Esophagus squamous epithelium (tissue), 5 donors: ENCODE results near the gene CENPT. TPM values are rescaled to one million over a fixed set of nuclear protein-coding genes. Genes with fewer than 3 reads are reported as not detected.
A peak's percentile ranks its signal among the peaks of the same experiment; 100 is the strongest.

Source experiments
- DNase-seq: peaks from one replicate; lab custom pipeline; 2025; lab: John Stamatoyannopoulos, UW
- H3K27ac ChIP-seq, 4 donors: fragments of 200-600 bp; sonication (generic); one replicate each; pipeline ENCODE4 v1.5.1; 2016 to 2019; ENCODE audit warnings: mild to moderate bottlenecking in 1 of 4
- H3K27me3 ChIP-seq, 4 donors: fragments of 200-600 bp; sonication (generic); 1 replicate in 3 of 4; 2 replicates in 1 of 4; pipeline versions ENCODE4 v1.5.1 to v1.6.0; 2017 to 2021; ENCODE audit warnings: antibody characterized with exemption in 1 of 4
- H3K36me3 ChIP-seq, 3 donors: fragments of 200-600 bp; sonication (generic); one replicate each; pipeline ENCODE4 v1.5.1; 2016 to 2019
- H3K4me1 ChIP-seq, 3 donors: fragments of 200-600 bp; sonication (generic); one replicate each; pipeline ENCODE4 v1.5.1; 2017 to 2019
- H3K4me3 ChIP-seq, 4 donors: fragments of 200-600 bp; sonication (generic); 1 replicate in 3 of 4; 2 replicates in 1 of 4; pipeline ENCODE4 v1.5.1; 2016 to 2019; ENCODE audit warnings: mild to moderate bottlenecking in 2 of 4, moderate library complexity in 1 of 4
- H3K9me3 ChIP-seq, 3 donors: fragments of 200-600 bp; sonication (generic); one replicate each; pipeline ENCODE4 v1.5.1; 2016 to 2019
- POLR2A ChIP-seq, 4 donors: fragments of 450-650 bp; IDR thresholded peaks; one replicate each; pipeline ENCODE4 v1.6.1; 2017; ENCODE audit warnings: antibody characterized with exemption in 4 of 4, mild to moderate bottlenecking in 4 of 4, moderate library complexity in 3 of 4
- whole genome bisulfite sequencing, 2 donors: methylation state at CpG; one replicate each; pipeline ENCODE4 v1.1.5; 2018; 5-methylcytosine and 5-hydroxymethylcytosine counted together
- intact Hi-C: fragments of 100-400 bp; cut with DNase I; formaldehyde crosslinking; loops from one replicate; pipeline ENCODE4 v1.15.0; 2022
- total RNA-seq, 4 donors: library from RNA; depleted of rRNA; stranded (reverse); fragments of >200 nt; gene quantifications; one replicate each; pipeline ENCODE4 v1.1.0, GENCODE V29; 2016
- TF ChIP-seq, protein P1 (sequence below), 6 experiments: fragments of 450-650 bp in 4 of 6; fragments of 200-600 bp in 2 of 6; sonication (generic) in 2 of 6; IDR thresholded peaks; one replicate each; pipeline ENCODE4 v1.5.1; 2016 to 2019; ENCODE audit warnings: antibody characterized with exemption in 6 of 6, mild to moderate bottlenecking in 4 of 6, moderate library complexity in 4 of 6
- donor health status: DM: yes; HTN: yes; CAD: no.

Gene CENPT
- total RNA-seq, 4 donors from 2014 or later: 12.3 to 42.7 (median 19.6) TPM

DNA sequence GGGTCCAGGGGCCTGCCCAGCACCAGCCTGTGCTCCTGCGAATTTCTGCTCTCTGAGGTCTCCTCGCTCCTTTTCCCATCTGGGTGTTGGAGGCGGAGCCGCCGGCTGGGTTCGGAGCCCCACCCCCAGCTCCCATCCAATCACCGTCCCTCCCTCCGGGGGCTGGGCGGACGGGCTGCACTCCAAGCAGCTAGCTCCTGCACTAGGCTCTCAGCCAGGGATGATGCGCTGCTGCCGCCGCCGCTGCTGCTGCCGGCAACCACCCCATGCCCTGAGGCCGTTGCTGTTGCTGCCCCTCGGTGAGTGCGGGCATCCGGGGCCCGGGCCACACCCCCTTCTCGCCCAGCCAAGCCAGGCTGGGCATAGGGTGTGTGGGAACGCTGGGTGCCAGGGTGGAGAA lies 37.2 kb upstream of the CENPT start, which contains the start of gene NRN1L:
Gene NRN1L, plus strand, starts transcription at position 202 of the 400 bp plus-strand sequence. Its CDS starts 19 bp downstream, at position 221.
- TF ChIP-seq, protein P1, sequence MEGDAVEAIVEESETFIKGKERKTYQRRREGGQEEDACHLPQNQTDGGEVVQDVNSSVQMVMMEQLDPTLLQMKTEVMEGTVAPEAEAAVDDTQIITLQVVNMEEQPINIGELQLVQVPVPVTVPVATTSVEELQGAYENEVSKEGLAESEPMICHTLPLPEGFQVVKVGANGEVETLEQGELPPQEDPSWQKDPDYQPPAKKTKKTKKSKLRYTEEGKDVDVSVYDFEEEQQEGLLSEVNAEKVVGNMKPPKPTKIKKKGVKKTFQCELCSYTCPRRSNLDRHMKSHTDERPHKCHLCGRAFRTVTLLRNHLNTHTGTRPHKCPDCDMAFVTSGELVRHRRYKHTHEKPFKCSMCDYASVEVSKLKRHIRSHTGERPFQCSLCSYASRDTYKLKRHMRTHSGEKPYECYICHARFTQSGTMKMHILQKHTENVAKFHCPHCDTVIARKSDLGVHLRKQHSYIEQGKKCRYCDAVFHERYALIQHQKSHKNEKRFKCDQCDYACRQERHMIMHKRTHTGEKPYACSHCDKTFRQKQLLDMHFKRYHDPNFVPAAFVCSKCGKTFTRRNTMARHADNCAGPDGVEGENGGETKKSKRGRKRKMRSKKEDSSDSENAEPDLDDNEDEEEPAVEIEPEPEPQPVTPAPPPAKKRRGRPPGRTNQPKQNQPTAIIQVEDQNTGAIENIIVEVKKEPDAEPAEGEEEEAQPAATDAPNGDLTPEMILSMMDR (IDR thresholded peaks at IDR 0.05): no peak
- TF ChIP-seq POLR2A (IDR thresholded peaks at IDR 0.05): no peak
- no peaks in the 10 kb centered on the region for H3K27me3 ChIP-seq
- DNase-seq: no peak
- 13 to 17% methylated on average over 2 to 3 of the region's 22 CpGs for WGBS, 2 donors
- H3K27ac ChIP-seq: peak within 1 kb of the TSS; percentile 24 to 71 (median 54)
- H3K9me3 ChIP-seq: no peaks in the 10 kb centered on the region
- intact Hi-C loops: loop anchor here (5.0 kb wide), 1 partner anchor 38 kb away; no protein-coding TSS in a partner anchor
- H3K36me3 ChIP-seq: peaks cover 36 to 72% (median 40%) of the 10 kb centered on the region in 3 donors
- peaks cover 11 to 20% (median 13%) of the 10 kb centered on the region in 3 donors for H3K4me1 ChIP-seq
- H3K4me3 ChIP-seq: peak within 1 kb of the TSS in 2 of 4 donors; percentile 17 to 43

DNA sequence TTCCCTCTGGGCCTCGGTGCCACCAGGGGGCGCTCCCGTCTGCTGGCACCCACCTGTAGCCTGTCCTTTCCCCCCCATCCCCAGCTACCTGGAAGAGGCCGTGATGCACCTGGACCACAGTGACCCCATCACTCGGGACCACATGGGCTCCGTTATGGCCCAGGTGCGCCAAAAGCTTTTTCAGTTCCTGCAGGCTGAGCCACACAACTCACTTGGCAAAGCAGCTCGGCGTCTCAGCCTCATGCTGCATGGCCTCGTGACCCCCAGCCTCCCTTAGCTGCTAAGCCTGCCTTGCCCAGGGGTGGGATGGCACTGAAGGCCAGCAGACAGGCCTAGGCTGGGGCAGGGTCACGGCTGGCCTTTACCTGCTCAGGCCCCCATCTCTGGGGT lies 36.4 kb upstream of the CENPT start:
- 45 to 49% methylated on average over 6 to 9 of the region's 11 CpGs for WGBS, 2 donors
- Histone ChIP-seq H3K9me3 (no peaks in the 10 kb centered on the region), H3K27me3 (no peaks in the 10 kb centered on the region), H3K27ac (peak overlapping the region in 3 of 4 donors; percentile 48 to 71 (median 59)), H3K4me3 (no peak overlapping the region), H3K4me1 (peaks cover 11 to 20% (median 13%) of the 10 kb centered on the region in 3 donors), H3K36me3 (peaks cover 44 to 80% (median 49%) of the 10 kb centered on the region in 3 donors)
- intact Hi-C loops: loop anchor here (5.0 kb wide), 1 partner anchor 38 kb away; no protein-coding TSS in a partner anchor
- no peak for DNase-seq
- TF ChIP-seq, protein P1 (IDR thresholded peaks at IDR 0.05): peak; percentile 78 to 91 (median 84)
- no peak for TF ChIP-seq POLR2A (IDR thresholded peaks at IDR 0.05)

DNA sequence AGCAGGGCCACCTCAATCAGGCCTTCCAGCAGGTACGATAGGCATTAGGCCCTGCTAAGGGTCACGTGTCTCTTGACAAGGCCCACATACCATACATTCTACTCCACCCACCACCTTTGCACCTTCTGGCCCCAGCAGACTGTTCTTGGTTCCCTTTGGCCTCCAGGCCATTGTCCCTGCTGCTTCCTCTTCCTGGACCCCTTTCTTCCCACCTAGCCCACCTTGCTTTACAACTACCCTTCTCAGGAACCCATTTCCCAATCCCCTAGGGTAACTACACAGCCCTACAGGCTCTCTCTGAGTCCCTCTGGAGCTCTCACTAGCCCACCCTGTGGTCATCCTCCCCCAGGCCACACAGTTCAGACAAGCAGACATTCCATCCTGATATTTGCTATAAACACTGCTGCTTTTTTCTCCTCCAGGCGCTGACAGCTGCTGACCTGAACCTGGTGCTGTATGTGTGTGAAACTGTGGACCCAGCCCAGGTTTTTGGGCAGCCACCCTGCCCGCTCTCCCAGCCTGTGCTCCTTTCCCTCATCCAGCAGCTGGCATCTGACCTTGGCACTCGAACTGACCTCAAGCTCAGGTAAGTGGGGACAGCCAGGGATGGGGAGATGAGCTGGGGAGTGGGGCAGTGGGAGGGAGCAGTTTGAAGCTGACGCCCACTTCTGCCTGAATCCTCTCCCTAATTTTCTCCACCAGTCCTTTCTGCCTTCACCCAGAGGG lies 35.8 kb upstream of the CENPT start:
- intact Hi-C loops: loop anchor here (5.0 kb wide), 1 partner anchor 39 kb away; no protein-coding TSS in a partner anchor
- Histone ChIP-seq H3K27me3 (no peaks in the 10 kb centered on the region), H3K9me3 (no peaks in the 10 kb centered on the region), H3K4me3 (no peak overlapping the region), H3K27ac (peak overlapping the region in 2 of 4 donors; percentile 59 to 71), H3K4me1 (peaks cover 11 to 20% (median 13%) of the 10 kb centered on the region in 3 donors), H3K36me3 (peaks cover 50 to 86% (median 54%) of the 10 kb centered on the region in 3 donors)
- 64 to 71% methylated on average over 6 of the region's 6 CpGs for WGBS, 2 donors
- no peak for DNase-seq
- TF ChIP-seq, protein P1 (IDR thresholded peaks at IDR 0.05): no peak
- TF ChIP-seq POLR2A (IDR thresholded peaks at IDR 0.05): no peak

DNA sequence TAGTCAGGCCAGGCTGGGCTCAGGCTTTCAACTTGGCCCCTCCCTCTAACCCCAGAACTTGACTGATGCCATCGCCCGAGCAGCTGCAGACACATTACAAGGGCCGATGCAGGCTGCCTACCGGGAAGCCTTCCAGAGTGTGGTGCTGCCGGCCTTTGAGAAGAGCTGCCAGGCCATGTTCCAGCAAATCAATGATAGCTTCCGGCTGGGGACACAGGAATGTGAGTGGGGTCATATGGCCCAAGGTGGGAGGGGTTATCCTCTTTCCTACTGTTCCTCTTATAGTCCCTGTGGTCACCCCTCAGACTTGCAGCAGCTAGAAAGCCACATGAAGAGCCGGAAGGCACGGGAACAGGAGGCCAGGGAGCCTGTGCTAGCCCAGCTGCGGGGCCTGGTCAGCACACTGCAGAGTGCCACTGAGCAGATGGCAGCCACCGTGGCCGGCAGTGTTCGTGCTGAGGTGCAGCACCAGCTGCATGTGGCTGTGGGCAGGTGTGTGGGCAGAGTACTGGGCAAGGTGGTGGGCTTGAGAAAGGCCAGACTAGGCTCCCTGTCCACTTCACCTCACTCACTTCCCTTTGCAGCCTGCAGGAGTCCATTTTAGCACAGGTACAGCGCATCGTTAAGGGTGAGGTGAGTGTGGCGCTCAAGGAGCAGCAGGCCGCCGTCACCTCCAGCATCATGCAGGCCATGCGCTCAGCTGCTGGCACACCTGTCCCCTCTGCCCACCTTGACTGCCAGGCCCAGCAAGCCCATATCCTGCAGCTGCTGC lies 35.1 kb upstream of the CENPT start:
- no peak overlapping the region for H3K4me3 ChIP-seq
- 84 to 91% methylated on average over 10 to 11 of the region's 18 CpGs for WGBS, 2 donors
- intact Hi-C loops: loop anchor here (5.0 kb wide), 1 partner anchor 40 kb away; no protein-coding TSS in a partner anchor
- peaks cover 11 to 20% (median 13%) of the 10 kb centered on the region in 3 donors for H3K4me1 ChIP-seq
- no peak overlapping the region for H3K27ac ChIP-seq
- H3K9me3 ChIP-seq: no peaks in the 10 kb centered on the region
- H3K27me3 ChIP-seq: no peaks in the 10 kb centered on the region
- DNase-seq: no peak
- no peak for TF ChIP-seq POLR2A (IDR thresholded peaks at IDR 0.05)
- TF ChIP-seq, protein P1 (IDR thresholded peaks at IDR 0.05): no peak
- H3K36me3 ChIP-seq: peaks cover 57 to 93% (median 62%) of the 10 kb centered on the region in 3 donors
